Muscle of leg (tissue), 16 donors: ENCODE data around the gene OR4C13. TPM values are rescaled to one million over a fixed set of nuclear protein-coding genes. Genes with fewer than 3 reads are reported as not detected.
"Not testable (repeated sequence)": the region's sequence is repeated elsewhere in the genome, so short reads cannot be mapped to it uniquely, and the experiment has no call there.

Source experiments
- DNase-seq: peaks from one replicate; pipeline ENCODE4 v3.0.0; 2013
- H3K27ac ChIP-seq: one replicate; pipeline ENCODE4 v1.5.1; 2013; ENCODE audit warnings: mild to moderate bottlenecking, low read length, control low read depth
- H3K27me3 ChIP-seq: one replicate; pipeline ENCODE4 v1.6.1; 2013; ENCODE audit warnings: low read length; ENCODE audit not compliant: control insufficient read depth, insufficient read depth
- H3K36me3 ChIP-seq: one replicate; pipeline ENCODE4 v1.6.1; 2013; ENCODE audit warnings: low read length; ENCODE audit not compliant: control insufficient read depth, insufficient read depth
- H3K4me1 ChIP-seq: one replicate; pipeline ENCODE4 v1.6.1; 2013; ENCODE audit warnings: low read length; ENCODE audit not compliant: control insufficient read depth, insufficient read depth
- H3K4me3 ChIP-seq: one replicate; pipeline ENCODE4 v1.5.1; 2013; ENCODE audit warnings: low read length, control low read depth
- H3K9me3 ChIP-seq: replicated peaks from 2 replicates; pipeline ENCODE4 v1.6.1; 2013; ENCODE audit warnings: low read depth, low read length; ENCODE audit not compliant: control insufficient read depth
- WGBS: methylation state at CpG from one replicate; pipeline ENCODE4 v1.1.5; 2013; ENCODE audit warnings: missing lambda C conversion rate; ENCODE audit not compliant: insufficient coverage; 5-methylcytosine and 5-hydroxymethylcytosine counted together
- long read RNA-seq, 11 donors: transcript quantifications; one replicate each; lab custom pipeline, GENCODE V29; 2026
- polyA plus RNA-seq, 8 donors: library from polyadenylated mRNA; unstranded; fragments of 120-200 nt; gene quantifications; one replicate each; pipeline versions ENCODE4 v1.2.1 to v1.2.3, GENCODE V29; 2013; ENCODE audit warnings: inconsistent platforms in 1 of 8, low replicate concordance in 1 of 8; ENCODE audit not compliant: insufficient read length in 8 of 8, insufficient read depth in 1 of 8
- total RNA-seq: library from RNA; stranded (reverse); fragments of 120-200 nt; gene quantifications from one replicate; pipeline ENCODE4 v1.2.4, GENCODE V29; 2013

OR4C13 gene
- total RNA-seq (not detected), polyA plus RNA-seq (not detected)
- long read RNA-seq, donor 1 = 0 reads
- long read RNA-seq, donor 2 = 0 reads
- long read RNA-seq, donor 3 = 0 reads
- long read RNA-seq, donor 4 = 0 reads
- long read RNA-seq, donor 5 = 0 reads
- long read RNA-seq, donor 6 = 0 reads
- long read RNA-seq, donor 7 = 0 reads
- long read RNA-seq, donor 8 = 0 reads
- long read RNA-seq, donor 9 = 0 reads
- long read RNA-seq, donor 10 = 0 reads
- long read RNA-seq, donor 11 = 0 reads

DNA sequence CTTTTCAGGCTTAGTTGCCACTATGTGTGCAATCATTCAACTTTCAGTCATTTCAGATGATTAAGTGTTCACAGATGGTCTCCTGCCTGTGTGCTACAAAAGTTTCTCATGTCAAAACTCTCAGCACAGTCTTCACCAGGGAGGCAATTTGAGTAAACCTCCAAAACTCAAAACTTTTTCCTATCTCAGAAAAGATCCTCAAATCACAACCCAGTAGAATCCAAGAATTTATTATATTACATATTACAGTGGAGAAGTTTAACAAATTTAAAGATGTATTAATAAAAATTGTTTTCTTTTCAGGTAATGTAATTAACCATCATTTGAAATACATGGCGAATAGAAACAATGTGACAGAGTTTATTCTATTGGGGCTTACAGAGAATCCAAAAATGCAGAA lies at the start of gene OR4C13:
TSS of gene OR4C13 (plus strand) at position 301 of the 400 bp plus-strand sequence. CDS start at position 333, 32 bp downstream.
- no peak for DNase-seq
- WGBS = no CpG with 5 or more reads among the region's 1 CpG
- Histone ChIP-seq H3K4me3 (no peak within 1 kb of the TSS), H3K9me3 (peaks cover 10% of the 10 kb centered on the region), H3K27me3 (no peaks in the 10 kb centered on the region), H3K27ac (no peak within 1 kb of the TSS), H3K4me1 (no peaks in the 10 kb centered on the region), H3K36me3 (no peaks in the 10 kb centered on the region)

GRCh38 chr11:49911516-49911915 lies 40.7 kb upstream of the OR4C13 start:
- not testable (repeated sequence) for H3K9me3 ChIP-seq, DNase-seq, H3K36me3 ChIP-seq, H3K27me3 ChIP-seq, H3K27ac ChIP-seq, H3K4me1 ChIP-seq, H3K4me3 ChIP-seq
- 90% methylated on average over 6 of the region's 13 CpGs for WGBS

DNA sequence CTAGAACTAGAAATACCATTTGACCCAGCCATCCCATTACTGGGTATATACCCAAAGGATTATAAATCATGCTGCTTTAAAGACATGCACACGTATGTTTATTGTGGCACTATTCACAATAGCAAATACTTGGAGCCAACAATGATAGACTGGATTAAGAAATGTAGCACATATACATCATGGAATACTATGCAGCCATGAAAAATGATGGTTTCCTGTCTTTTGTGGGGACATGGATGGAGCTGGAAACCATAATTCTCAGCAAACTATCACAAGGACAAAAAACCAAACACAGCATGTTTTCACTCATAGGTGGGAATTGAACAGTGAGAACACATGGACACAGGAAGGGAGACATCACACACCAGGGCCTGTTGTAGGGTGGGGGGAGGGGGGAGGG lies 3.5 kb upstream of the OR4C13 start:
- no CpG with 5 or more reads among the region's 1 CpG for WGBS

GRCh38 chr11:49973439-49973838 lies 21.2 kb downstream of the OR4C13 start:
- H3K9me3 ChIP-seq, H3K4me3 ChIP-seq, H3K27me3 ChIP-seq, H3K27ac ChIP-seq, H3K4me1 ChIP-seq, H3K36me3 ChIP-seq, DNase-seq: not testable (repeated sequence)
- WGBS = no CpG with 5 or more reads among the region's 4 CpGs

More for the DNA sequence above, 3.5 kb upstream of the OR4C13 start:
- H3K4me1 ChIP-seq, DNase-seq, H3K4me3 ChIP-seq, H3K36me3 ChIP-seq, H3K27me3 ChIP-seq, H3K27ac ChIP-seq, H3K9me3 ChIP-seq: not testable (repeated sequence)

DNA sequence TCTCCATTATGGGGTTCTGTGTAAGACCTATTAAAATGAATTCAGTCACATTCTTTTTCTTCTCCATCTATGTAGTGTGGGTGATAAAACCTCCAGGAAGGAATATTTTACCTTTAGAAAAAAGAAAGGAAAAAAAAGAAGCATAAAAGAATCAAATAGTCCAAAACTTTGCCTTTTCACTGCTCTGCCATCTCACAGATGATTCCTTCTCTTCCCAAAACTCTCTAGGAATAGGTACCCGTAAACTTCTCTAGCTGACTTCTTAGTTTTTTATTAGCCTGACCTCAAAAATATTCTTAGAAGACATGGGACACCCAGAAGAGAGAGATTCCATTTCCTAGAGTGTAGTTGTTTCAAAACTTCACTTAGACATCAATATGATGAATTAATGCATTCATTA lies 30.2 kb downstream of the OR4C13 start, which contains the start of gene OR4C12:
TSS of gene OR4C12 (minus strand) at position 101 of the 400 bp plus-strand sequence. CDS start at position 67, 34 bp downstream.
- not testable (repeated sequence) for H3K27ac ChIP-seq, H3K4me3 ChIP-seq, H3K4me1 ChIP-seq, DNase-seq, H3K27me3 ChIP-seq, H3K36me3 ChIP-seq
- WGBS = no CpG with 5 or more reads among the region's 1 CpG
- peaks cover 11% of the 10 kb centered on the region for H3K9me3 ChIP-seq

DNA sequence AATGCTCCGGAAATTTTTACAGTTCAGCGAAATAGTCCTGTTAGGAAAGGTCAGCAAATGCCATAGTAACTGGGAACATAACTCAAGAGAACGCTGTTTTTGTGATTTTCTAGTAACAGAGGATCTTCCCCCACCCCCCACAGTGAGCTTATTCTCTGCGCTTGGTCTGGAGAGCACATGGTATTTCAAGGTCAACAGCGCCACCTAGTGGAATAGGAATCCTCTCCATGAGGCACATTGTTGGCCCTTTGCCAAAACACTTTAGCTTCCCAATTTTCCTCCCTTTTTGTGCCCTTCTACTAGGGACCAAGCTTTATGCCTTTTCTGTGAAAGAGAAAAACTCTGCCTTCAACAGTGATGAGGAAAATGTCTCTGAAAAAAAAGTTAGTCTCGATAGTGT lies 43.4 kb downstream of the OR4C13 start:
- H3K36me3 ChIP-seq = no peaks in the 10 kb centered on the region
- peaks cover 37% of the 10 kb centered on the region for H3K9me3 ChIP-seq
- 40% methylated on average over 1 of the region's 6 CpGs for WGBS
- H3K27ac ChIP-seq = no peak overlapping the region
- H3K27me3 ChIP-seq = no peaks in the 10 kb centered on the region
- H3K4me1 ChIP-seq = no peaks in the 10 kb centered on the region
- DNase-seq = peak; percentile 0
- no peak overlapping the region for H3K4me3 ChIP-seq

Other genes with a start within 250 kb of the OR4C13 start
- gene OR4C12, start 30.1 kb downstream of the OR4C13 start, total RNA-seq = not detected
- not detected for gene OR4C12, start 30.1 kb downstream of the OR4C13 start, polyA plus RNA-seq
- gene OR4C45, start 80.5 kb downstream of the OR4C13 start, total RNA-seq = not detected
- gene OR4C45, start 80.5 kb downstream of the OR4C13 start, polyA plus RNA-seq = not detected